NCI-H1694 (cell line): ENCODE measurements around the gene DYSF.

Experiments used
- DNase-seq: peaks from one replicate; lab custom pipeline; 2025; lab: John Stamatoyannopoulos, UW

DYSF gene

DNA sequence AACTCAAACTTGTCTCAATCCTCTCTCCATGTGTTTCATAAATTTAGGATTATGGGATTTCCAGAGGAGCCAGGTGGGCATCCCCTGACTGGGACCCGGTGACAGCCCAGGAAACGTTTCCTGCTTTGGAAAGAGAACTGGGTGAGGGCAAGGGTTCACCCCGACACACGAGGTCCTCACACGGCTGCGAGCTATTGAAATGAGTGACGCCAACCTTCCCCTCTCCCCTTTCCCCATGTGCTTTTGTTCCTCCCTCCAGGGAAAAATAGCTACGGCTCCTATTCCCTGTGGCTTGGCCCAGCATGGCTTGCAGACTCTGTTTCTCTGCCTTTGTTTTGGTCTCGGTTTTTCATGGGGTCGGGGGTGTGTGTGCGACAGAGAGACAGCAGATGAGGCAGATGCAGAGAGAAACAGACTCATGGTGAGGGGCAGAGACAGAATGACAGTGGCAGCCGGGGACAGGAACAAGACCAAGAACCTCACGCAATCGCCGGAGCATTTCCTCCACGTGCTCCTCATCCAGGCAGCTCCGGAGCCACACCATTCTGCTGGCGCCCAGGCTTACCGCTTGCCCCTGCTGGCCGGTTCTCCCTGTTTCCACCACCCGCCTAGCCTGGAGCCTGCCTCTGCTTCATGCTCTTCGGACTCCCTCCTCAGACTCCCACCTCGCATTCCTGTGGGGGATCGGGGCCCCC, 238.5 kb downstream of the DYSF start:
- DNase-seq = no peak

- DNase-seq = no peak
These were observed 239.4 kb downstream of the DYSF start for GRCh38 chr2:71692621-71693277.

GRCh38 chr2:71693286-71694270, 240.2 kb downstream of the DYSF start:
- DNase-seq = no peak

DNA sequence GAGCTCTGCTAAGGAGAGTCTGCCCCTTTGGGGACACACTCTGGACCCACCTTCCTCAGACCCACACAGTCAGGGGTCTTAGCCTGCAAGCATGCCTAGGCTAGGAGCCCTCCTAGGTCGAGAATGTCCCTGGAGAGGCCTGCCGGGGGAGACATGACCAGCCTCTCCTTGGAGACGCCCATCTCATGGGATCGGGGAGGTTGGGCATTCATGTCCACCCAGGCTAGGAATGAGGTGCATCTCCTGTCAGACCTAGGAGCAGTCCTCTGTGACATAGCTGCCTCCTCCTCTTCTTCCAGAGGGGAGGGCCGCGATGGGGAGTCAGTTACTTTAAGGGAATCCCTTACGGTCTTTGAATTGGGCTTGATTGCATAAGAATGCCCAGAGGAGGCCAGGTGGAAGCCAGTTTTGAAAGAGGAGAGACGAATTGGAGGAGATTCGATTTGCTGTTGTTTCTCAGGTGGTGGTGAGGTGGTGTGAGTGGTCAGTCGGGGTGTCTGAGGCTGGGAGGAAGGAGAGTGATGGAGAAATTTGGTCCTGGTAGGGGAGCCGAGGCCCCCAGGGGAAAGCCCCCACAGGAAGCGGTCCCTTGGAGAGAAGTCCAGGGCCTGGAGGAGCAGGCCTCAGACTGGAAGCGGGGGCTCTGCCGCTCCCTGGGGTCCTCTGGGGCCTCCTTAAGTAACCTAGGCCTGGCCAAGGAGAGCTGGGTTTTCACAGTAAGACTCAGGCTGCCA, 241.3 kb downstream of the DYSF start:
- DNase-seq = no peak

GRCh38 chr2:71695235-71696120, 242.1 kb downstream of the DYSF start:
- no peak for DNase-seq

- DNase-seq = no peak
These were observed 243.0 kb downstream of the DYSF start for GRCh38 chr2:71696381-71696780.

- DNase-seq = no peak
These were observed 244.0 kb downstream of the DYSF start for GRCh38 chr2:71697106-71698004.

DNA sequence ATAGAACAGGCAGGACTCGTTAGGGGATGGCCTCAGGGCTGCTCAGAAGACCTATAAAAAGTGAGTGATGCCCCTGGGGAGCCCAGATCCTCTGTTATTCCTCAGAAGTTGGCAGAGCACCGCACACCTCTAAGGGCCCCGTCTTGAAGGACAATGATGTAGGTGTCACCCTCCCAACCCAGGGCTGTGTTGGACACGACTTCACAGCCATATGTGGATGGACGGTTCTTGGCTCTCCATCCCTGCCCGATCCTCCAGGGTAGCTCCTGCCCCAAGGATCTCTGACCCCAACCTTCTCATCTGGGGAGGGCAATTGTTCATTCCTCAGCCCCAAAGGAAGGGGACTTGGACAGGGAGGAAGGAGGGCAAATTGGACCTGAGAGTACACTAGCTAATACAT, 246.1 kb downstream of the DYSF start:
- no peak for DNase-seq

GRCh38 chr2:71700041-71700657, 246.8 kb downstream of the DYSF start:
- no peak for DNase-seq

- no peak for DNase-seq
These were observed 247.5 kb downstream of the DYSF start for GRCh38 chr2:71700658-71701397.

DNA sequence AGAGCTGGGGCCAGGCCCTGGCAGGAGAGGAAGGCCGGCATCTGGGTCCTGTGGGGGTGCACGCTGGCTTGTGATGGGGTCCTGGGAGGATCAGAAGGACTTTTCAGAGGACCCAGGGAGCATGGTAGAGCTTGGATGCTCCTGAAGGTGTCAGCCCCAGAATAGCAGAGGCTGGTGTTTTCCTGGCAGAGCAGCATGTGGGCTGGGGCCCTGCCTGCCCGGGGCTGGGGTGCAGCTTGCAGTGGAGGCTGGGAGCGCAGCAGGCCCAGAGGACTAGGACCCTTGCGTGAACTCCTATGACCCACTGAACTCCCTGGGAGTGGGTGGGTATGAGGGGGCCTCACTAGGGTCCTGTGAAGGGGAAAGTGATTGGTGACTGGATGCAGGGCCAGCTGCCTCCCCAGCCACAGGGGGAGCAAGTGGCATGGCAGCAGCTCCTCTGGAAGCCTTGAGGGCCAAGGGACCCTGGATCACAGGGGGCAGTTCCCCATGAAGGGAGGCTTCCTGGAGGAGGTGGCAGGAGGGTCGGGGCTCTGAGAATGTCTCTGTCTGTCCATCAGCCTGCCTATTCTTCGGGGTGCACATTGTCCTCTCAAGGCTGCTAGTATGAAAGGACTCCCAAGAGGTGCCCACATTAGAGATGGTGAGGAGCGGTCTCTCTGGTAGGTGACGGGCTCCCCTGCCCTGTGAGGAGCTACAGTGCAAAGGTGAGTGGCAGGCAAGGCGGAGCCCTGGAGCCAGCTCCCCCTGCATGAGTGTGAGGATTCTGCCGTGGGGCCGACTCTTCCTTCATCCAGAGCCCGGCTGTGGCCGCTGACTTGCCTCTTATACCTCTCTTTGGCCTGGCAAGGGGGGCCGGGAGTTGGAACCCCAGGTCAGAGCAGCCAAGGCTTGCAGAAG, 249.0 kb downstream of the DYSF start:
- no peak for DNase-seq

DNA sequence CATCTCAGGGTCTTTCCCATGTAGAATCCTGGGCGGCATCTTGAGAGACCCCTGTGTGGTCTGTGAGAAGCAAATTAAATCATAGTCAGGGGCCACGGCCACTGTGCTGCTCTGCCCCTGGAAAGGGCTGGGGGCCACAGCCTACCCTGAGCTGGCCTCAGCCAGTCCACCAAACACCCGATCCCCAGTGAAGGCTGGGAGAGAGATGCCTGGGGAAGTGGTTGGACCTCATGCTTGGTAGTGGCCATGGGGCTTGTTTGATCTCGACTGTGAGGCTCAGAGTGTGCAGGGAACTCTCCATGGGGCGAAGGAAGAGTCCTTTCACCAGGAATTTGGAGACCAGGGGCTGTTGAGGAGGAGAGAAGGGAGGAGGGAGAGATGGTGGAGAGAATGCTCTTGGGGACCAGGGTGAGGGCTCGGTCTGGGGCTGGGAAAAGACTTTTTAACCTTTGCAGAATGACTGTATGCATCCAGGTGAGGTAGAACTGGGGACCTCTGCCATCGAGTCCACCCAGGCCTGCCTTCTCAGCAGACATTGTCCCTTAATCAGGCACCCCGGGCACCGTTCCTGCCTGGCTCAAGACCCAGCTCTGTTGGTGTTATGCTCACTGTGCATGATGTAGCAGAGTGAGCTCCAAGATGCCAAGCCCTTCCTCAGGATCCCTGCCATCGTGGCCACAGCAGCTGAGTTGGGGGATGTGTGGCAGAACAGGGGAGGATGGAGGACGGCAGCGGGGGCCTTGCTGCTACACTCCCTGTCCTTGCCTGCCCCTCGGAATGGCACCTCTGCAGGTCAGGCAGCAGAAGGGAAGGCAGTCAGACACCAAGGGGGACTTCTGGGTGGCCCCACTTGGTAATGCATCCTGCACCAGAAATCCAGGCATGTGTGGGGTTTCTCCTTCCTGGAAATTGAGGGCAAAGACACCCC, 249.9 kb downstream of the DYSF start:
- no peak for DNase-seq

DNA sequence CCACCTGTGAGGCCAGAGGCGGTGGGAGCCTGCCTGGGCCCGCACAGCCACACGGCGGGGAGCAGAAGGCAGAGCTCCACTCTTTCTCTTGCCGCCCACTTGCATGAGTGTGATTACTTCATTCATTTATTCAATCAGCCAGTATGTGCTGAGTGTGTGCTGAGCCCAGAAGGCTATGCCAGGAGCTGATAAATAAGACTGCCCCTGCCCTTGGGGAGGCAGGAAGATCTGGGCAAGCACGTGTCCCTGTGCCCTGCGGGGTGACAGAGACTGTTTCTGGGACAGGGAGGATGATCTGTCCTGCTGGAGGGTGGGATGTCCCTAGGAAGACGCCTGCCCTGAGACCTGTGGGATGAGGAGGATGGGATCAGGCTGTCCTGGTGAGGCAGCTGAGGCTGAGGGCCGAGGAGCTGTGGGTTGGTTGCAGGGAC, 250.8 kb downstream of the DYSF start:
- DNase-seq = no peak

- no peak for DNase-seq
These were observed 251.3 kb downstream of the DYSF start for GRCh38 chr2:71704688-71705087.

DNA sequence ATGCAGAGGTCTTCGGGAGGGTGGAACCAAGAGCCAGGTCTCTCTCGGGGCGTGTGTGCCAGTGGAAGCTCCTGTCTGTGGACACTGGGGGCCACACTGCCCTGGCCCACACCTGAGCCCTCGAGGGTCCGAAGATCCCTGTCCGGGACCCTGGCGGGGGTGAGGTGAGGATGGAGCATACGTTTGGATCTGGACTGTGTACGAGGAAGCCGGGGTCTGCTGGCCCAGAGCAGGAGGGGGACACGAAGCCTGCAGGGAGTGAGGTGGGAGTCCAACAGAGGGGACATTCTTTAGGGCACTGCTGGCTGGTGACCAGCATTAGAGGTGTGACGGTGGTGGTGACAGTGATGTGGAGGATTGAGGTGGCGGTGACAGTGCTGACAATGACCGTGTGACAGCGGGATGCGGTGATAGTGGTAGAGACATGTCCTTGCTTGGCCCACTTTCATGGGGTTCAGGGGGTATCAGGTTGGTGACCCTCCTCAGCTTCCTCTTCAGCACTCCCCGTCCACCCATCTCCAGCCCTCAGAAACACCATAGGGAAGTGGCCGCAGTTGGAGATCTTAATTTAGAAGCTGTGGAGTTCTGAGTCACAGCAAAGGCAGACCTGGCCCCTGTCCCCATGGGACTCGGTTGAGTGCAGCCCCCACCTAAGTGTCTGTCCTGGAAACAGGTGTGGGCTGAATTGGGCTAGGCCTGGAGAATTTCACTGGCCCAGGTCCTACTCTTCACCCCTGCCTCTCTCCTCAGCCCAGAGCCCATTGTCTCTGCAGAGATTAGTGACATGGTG, 252.0 kb downstream of the DYSF start:
- no peak for DNase-seq

DNA sequence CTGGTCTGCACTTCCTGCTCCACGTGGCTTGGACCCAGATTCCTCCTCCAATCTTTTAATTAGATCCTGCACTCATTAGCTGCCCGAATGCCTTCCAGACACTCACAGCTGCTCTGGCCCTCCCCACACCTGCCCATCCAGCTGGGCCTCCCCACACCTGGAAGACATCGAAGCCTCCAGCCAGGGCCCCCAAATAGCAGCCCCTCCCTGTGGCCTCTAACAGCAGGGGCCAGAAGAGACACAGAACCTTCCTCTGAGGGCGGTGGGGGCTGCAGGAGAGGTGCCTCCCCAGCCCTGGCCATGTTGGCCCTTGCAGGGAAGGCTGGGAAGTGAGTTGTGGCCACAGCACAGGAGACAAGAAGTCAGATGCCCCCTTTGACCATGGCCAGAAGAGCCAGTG, 252.8 kb downstream of the DYSF start:
- DNase-seq = no peak
